ENCODE measurements around the gene ZFPM1.
A peak's percentile ranks its signal among the peaks of the same experiment; 100 is the strongest.

Gene ZFPM1

DNA sequence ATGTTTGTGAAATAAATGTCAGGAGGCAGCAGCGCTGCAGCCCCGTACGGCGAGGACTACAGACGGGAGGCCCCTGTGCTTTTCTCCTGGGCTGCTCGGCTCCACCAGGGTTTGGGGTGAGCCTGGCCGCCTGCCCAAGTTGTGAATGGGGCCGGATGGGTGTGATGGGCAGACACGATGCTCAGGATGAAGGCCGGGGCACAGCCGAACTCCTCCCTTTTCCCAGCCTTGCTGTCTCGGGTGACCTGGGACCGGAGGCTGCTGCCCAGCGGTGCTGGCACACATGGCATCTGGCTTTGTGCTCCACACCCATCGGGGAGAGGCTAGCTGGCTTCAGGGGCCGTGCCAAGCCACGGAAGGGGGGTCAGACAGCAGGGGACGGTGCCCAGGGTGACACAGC lies 34.2 kb upstream of the ZFPM1 start:
- no peak for DNase-seq

DNA sequence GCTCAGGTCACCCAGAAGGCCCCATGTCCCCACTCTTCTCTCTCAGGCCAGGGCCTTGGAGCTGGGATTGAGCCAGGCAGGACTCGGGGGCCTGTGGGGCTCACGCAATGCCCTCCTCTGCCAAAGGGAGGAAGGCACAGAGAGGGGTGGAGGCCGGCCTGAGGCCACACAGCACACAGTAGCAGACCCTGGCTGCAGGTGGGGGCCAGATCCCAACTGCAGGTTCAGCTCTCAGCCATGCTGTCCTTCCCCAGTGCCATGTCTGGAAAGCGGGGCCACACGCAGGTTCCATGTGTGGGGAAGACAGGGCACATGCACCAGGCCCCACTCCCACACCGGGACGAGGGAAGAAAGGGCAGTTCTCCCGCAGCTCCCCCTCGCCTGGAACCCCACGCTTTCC lies 33.3 kb upstream of the ZFPM1 start:
- no peak for DNase-seq

DNA sequence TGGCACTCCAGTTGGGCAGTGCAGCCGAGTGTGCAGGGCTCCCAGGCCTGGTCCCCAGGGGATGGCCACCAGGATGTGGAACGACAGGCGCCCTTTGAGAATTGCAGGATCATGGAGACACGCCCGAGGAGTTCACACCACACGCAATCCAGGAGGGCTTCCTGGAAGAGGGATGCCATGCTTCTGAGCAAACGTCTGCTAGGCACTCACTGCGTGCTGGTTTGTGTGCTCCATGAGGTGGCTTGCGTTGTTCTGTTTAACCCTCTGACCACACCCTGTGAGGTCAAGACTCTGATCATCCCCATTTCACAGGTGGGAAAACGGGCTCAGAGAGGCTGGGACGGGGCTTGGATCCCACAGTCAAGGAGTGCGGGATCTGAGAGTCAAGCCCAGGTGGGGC lies 32.6 kb upstream of the ZFPM1 start:
- no peak for DNase-seq

DNA sequence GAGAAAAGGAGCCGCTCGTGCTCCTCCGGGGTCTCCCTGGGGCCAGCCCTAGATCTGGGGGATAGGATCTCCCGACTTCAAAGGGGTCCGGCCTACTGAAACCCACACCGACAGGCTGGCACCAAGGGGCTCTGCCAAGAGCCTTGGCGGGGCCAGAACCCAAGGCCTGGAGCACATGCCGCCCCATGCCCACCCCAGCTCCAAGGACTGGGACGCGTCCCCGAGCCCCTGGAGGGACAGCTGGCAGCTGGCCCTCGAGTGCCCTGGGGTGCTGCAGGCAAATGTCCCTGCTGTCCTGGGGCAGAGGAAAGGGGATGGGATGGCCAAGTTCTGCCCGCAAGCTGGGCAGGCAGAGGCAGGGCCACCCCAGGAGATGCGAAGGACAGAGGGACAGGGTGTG lies 31.8 kb upstream of the ZFPM1 start:
- DNase-seq: no peak

DNA sequence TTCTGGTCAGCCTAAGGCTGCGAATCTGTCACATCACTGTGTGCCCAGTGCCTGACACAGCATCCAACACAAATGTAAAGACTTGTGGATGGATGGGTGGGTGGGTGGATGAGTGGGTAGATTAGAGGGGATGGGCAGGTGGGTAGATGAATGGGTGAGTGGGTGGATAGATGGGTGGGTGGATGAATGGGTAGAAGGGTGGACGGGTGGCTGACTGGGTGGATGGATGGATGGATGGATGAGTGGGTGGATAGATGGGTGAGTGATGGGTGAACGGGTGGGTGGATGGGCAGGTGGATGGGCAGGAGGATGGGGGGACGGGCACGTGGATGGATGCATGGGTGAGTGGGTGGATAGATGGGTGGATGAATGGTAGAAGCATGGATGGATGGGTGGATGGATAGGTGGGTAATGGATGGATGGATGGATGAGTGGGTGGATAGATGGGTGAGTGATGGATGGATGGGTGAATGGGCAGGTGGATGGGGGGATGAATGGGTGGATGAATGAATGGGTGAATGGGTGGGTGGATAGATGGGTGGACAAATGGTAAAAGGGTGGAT lies 31.1 kb upstream of the ZFPM1 start:
- no peak for DNase-seq

DNA sequence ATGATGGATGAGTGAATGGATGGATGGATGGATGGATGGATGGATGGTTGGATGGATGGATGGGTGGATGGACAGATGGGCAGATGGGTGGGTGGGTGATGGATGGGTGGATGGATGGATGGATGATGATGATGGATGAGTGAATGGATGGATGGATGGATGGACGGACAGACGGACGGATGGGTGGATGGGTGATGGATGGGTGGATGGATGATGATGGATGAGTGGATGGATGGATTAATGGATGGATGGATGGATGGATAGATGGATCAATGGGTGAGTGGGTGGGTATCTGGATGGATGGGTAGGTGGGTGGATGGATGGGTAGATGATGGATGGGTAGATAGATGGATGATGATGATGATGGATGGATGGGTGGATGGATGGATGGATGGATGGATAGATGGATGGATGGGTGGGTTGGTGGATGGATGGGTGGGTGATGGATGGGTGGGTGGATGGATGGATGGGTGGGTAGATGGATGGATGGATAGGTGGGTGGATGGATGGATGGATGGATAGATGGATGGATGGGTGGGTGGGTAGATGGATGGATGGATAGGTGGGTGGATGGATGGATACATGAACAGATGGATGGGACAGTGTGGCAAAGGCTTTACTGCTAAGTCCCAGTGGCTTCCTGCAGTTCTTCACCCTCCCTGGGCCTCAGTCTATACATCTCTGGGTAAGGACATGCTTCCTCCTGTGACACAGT lies 30.2 kb upstream of the ZFPM1 start:
- no peak for DNase-seq

DNA sequence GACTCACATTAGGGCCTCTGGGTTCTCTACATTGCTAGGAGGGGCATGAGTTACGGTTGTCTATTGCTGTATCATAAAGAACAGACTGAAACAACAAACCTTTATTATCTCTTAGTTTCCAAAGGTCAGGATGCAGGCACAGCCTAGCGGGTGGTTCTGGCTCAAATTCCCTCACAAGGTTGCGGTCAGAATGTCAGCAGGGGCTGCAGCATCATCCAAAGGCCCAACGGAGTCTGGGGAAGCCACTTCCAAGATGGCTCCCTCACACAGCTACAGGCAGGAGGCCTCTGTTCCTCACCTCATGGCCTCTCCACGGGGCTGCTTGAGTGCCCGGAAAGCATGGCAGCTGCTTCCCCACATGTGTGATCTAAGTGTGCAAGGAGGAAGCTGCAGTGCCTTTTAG lies 29.6 kb upstream of the ZFPM1 start:
- no peak for DNase-seq

DNA sequence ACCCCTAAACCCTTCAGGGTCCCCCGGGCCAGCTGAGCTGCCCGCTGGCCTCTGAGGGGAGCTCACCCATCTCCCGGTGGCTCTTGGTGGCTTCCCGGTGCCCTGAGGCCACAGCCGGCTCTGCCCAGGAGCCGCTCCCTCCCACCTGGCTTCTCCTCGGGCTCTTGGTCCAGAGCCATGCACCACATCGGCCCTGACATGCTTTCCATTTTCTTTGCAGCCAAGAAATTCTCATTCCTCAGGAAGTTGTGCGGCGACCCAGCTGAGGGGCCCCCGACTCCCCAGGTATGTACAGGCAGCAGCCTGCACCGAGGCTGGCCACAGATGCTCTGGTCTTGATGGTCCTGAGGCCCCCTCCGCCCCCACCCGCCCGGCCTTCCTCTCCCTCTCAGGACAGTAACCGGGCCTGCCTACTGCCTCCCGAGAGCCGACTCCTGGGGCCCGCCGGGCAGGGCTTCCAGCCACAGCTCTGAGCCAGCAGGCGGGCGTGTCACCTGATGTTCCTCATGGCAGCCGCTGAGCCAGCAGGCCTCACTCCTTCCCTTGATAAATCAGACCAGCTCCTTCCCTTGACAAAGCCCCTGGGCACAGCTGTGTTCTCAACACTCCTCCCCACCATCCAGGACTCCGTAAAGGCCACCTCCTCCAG lies 28.4 kb upstream of the ZFPM1 start:
- DNase-seq: no peak

DNA sequence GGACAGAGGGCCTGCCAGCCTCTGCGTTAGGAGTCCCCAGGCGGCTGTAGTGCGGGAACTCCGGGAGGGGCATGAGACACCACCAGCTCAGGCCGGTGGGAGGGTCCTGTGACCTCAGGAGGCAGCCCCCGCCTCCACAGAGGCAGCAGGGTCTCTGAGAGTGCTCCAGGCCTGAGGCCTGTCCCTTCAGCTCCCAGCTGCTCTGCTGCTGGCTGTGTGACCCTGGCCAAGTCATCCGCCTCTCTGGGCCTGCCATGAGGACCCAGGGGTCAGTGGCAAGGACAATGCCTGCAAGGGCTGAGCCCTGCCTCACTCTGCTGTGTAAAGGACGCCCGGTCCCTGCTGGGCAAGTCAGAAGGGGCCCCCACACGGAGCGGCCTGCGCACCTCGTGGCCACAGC lies 27.1 kb upstream of the ZFPM1 start:
- DNase-seq: no peak

DNA sequence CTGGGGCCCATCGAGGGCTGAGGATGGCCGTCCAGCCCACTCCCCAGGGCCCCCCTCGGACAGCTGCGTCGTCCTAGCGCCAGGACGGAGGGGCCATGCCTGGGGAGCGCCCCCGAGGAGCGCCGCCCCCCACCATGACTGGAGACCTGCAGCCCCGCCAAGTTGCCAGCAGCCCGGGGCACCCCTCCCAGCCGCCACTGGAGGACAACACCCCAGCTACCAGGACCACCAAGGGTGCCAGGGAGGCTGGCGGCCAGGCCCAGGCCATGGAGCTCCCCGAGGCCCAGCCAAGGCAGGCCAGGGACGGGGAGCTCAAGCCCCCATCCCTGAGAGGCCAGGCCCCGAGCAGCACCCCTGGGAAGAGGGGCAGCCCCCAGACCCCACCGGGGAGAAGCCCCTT lies 25.7 kb upstream of the ZFPM1 start:
- no peak for DNase-seq

DNA sequence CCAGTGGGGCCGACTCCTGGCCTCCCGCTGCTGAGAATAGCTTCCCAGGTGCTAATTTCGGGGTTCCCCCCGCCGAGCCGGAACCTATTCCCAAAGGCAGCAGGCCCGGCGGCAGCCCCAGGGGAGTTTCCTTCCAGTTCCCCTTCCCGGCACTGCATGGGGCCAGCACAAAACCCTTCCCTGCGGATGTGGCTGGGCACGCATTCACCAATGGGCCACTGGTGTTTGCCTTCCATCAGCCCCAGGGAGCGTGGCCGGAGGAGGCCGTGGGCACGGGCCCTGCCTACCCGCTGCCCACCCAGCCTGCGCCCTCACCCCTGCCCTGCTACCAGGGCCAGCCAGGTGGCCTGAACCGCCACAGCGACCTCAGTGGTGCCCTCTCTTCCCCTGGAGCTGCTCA lies 24.9 kb upstream of the ZFPM1 start:
- DNase-seq: no peak

DNA sequence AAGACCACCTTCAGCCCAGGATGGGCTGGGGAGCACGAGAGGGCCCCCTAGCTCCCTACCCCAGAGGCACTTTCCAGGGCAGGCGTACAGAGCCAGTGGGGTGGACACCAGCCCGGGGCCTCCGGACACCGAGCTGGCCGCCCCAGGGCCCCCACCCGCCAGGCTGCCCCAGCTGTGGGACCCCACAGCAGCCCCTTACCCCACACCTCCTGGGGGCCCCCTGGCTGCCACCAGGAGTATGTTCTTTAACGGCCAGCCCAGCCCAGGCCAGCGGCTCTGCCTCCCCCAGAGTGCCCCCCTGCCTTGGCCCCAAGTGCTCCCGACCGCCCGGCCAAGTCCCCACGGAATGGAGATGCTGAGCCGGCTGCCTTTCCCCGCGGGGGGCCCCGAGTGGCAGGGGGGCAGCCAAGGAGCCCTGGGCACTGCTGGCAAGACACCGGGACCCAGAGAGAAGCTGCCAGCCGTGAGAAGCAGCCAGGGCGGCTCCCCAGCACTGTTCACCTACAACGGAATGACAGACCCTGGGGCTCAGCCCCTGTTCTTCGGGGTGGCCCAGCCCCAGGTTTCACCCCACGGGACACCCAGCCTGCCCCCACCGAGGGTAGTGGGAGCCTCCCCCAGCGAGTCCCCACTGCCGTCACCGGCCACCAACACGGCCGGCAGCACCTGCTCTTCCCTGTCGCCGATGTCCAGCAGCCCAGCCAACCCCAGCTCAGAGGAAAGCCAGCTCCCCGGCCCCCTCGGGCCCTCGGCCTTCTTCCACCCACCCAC lies 24.3 kb upstream of the ZFPM1 start:
- no peak for DNase-seq

DNA sequence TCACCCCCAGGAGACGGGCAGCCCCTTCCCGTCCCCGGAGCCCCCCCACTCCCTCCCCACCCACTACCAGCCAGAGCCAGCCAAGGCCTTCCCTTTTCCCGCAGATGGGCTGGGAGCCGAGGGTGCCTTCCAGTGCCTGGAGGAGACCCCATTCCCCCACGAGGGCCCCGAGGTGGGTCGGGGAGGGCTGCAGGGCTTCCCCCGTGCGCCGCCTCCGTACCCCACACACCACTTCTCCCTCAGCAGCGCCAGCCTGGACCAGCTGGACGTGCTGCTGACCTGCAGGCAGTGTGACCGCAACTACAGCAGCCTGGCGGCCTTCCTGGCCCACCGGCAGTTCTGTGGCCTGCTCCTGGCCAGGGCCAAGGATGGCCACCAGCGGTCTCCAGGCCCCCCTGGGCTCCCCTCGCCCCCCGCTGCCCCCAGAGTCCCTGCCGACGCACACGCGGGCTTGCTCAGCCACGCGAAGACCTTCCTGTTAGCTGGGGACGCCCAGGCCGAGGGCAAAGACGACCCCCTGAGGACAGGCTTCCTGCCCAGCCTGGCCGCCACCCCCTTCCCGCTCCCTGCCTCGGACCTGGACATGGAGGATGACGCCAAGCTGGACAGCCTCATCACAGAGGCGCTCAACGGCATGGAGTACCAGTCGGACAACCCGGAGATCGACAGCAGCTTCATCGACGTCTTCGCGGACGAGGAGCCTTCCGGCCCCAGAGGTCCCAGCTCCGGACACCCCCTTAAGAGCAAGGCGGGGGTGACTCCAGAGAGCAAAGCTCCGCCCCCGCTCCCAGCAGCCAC lies 23.5 kb upstream of the ZFPM1 start:
- no peak for DNase-seq

DNA sequence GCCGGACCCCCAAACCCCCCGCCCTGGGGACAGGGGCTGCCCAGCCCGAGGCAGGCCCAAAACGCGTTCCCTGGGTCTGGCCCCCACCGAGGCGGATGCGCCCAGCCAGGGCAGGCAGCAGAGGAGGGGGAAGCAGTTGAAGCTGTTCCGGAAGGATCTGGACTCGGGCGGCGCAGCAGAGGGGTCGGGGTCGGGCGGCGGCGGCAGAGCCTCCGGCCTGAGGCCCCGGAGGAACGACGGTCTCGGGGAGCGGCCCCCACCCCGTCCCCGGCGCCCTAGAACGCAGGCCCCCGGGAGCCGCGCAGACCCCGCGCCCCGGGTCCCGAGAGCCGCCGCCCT lies 22.9 kb upstream of the ZFPM1 start:
- DNase-seq: no peak

DNA sequence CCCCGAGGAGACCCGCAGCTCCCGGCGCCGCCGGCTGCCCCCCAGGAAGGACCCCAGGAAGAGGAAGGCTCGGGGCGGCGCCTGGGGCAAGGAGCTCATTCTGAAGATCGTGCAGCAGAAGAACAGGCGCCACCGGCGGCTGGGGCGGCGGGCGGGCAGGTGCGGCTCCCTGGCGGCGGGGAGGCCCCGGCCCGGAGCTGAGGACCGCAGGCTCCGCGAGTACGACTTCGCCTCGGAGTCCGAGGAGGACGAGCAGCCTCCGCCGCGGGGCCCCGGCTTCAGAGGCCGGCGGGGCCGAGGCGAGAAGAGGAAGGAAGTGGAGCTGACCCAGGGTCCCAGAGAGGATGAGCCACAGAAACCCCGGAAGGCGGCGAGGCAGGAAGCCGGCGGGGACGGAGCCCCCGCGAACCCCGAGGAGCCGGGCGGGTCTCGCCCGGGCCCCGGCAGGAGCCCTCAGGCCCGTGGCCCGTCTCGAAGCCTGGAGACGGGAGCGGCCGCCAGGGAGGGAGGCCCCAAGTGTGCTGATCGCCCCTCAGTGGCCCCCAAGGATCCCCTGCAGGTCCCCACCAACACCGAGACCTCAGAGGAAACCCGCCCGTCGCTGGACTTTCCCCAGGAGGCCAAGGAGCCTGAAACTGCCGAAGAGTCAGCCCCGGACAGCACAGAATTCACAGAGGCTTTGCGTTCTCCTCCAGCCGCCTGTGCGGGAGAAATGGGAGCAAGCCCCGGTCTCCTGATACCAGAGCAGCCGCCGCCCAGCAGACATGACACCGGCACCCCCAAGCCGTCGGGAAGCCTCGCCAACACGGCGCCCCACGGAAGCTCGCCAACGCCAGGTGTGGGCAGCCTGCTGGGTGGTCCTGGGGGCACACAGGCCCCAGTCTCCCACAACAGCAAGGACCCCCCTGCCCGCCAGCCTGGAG lies 22.3 kb upstream of the ZFPM1 start:
- peak; percentile 29 for DNase-seq

DNA sequence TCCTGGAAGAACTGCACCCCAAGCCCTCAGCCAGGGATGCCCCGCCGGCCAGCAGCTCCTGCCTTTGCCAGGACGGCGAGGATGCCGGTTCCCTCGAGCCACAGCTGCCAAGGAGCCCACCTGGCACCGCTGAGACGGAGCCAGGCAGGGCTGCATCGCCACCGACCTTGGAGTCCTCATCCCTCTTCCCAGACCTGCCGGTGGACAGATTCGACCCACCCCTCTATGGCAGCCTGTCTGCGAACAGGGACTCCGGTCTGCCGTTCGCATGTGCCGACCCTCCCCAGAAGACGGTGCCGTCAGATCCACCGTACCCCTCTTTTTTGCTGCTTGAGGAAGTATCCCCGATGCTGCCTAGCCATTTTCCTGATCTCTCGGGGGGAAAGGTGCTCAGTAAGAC lies 21.4 kb upstream of the ZFPM1 start:
- no peak for DNase-seq

DNA sequence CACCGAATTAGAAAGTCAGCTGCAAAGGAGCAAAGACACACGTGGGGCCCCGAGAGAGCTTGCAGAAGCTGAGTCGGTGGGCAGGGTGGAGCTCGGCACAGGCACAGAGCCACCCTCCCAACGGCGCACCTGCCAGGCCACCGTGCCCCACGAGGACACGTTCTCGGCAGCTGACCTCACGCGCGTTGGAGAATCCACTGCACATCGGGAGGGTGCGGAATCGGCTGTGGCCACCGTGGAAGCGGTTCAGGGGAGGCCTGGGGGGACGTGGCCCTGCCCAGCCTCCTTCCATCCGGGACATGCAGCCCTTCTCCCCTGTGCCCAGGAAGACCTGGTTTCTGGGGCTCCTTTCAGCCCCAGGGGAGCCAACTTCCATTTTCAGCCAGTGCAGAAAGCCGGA lies 20.9 kb upstream of the ZFPM1 start:
- DNase-seq: no peak

DNA sequence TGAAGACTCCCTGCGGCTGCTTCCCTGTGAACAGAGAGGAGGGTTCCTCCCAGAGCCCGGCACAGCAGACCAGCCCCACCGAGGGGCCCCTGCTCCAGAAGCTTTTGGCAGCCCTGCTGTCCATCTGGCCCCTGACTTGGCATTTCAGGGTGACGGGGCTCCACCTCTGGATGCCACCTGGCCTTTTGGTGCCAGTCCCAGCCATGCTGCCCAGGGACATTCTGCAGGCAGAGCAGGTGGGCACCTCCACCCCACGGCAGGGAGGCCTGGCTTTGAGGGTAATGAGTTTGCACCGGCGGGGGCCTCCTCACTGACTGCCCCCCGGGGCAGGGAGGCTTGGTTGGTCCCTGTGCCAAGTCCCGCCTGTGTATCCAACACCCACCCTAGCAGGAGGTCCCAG lies 20.3 kb upstream of the ZFPM1 start:
- no peak for DNase-seq

DNA sequence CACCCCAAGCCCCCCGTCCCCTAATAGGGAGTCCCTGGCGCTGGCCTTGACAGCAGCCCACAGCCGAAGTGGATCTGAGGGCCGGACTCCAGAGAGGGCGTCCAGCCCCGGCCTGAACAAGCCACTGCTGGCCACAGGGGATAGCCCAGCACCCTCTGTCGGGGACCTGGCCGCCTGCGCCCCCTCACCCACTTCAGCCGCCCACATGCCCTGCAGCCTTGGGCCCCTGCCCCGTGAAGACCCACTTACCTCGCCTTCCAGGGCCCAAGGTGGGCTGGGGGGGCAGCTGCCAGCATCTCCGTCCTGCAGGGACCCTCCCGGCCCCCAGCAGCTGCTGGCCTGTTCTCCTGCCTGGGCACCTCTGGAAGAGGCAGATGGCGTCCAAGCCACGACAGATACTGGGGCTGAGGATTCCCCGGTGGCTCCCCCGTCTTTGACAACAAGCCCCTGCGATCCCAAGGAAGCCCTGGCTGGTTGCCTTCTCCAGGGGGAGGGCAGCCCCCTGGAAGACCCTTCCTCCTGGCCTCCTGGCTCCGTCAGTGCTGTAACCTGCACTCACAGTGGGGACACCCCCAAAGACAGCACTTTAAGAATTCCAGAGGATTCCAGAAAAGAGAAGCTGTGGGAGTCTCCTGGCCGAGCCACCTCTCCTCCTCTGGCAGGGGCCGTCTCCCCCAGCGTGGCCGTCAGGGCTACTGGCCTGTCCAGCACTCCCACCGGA lies 19.3 kb upstream of the ZFPM1 start:
- no peak for DNase-seq

DNA sequence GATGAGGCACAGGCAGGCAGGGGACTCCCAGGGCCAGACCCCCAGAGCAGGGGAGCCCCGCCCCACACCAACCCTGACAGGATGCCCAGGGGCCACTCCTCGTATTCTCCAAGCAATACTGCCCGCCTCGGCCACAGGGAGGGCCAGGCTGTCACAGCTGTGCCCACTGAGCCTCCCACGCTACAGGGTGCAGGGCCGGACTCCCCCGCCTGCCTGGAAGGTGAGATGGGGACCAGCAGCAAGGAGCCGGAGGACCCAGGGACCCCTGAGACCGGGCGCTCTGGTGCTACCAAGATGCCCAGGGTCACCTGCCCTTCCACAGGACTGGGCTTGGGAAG lies 18.8 kb upstream of the ZFPM1 start:
- no peak for DNase-seq

DNA sequence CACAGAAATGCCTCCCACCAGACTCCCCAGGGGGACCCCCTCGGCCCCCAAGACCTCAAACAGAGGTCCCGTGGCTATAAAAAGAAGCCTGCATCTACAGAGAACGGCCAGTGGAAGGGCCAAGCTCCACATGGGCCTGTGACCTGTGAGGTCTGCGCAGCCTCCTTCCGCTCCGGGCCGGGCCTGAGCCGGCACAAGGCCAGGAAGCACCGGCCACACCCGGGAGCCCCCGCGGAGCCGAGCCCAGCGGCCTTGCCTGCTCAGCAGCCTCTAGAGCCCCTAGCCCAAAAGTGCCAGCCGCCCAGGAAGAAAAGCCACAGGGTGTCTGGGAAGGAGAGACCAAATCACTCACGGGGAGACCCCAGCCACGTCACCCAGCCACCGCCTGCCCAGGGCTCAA lies 18.3 kb upstream of the ZFPM1 start:
- no peak for DNase-seq

Measured in fibroblast of skin of right biceps (primary cell).